Esophagus squamous epithelium (tissue), 5 donors: ENCODE measurements around the gene FRMD4A. TPM values are rescaled to one million over a fixed set of nuclear protein-coding genes. Genes with fewer than 3 reads are reported as not detected.

Experiments used
- DNase-seq: peaks from one replicate; lab custom pipeline; 2025; lab: John Stamatoyannopoulos, UW
- H3K27ac ChIP-seq, 4 donors: fragments of 200-600 bp; sonication (generic); one replicate each; pipeline ENCODE4 v1.5.1; 2016 to 2019; ENCODE audit warnings: mild to moderate bottlenecking in 1 of 4
- H3K27me3 ChIP-seq, 4 donors: fragments of 200-600 bp; sonication (generic); 1 replicate in 3 of 4; 2 replicates in 1 of 4; pipeline versions ENCODE4 v1.5.1 to v1.6.0; 2017 to 2021; ENCODE audit warnings: antibody characterized with exemption in 1 of 4
- H3K36me3 ChIP-seq, 3 donors: fragments of 200-600 bp; sonication (generic); one replicate each; pipeline ENCODE4 v1.5.1; 2016 to 2019
- H3K4me1 ChIP-seq, 3 donors: fragments of 200-600 bp; sonication (generic); one replicate each; pipeline ENCODE4 v1.5.1; 2017 to 2019
- H3K4me3 ChIP-seq, 4 donors: fragments of 200-600 bp; sonication (generic); 1 replicate in 3 of 4; 2 replicates in 1 of 4; pipeline ENCODE4 v1.5.1; 2016 to 2019; ENCODE audit warnings: mild to moderate bottlenecking in 2 of 4, moderate library complexity in 1 of 4
- H3K9me3 ChIP-seq, 3 donors: fragments of 200-600 bp; sonication (generic); one replicate each; pipeline ENCODE4 v1.5.1; 2016 to 2019
- CTCF ChIP-seq, 6 experiments: fragments of 450-650 bp in 4 of 6; fragments of 200-600 bp in 2 of 6; sonication (generic) in 2 of 6; IDR thresholded peaks; one replicate each; pipeline ENCODE4 v1.5.1; 2016 to 2019; ENCODE audit warnings: antibody characterized with exemption in 6 of 6, mild to moderate bottlenecking in 4 of 6, moderate library complexity in 4 of 6
- POLR2A ChIP-seq, 4 donors: fragments of 450-650 bp; IDR thresholded peaks; one replicate each; pipeline ENCODE4 v1.6.1; 2017; ENCODE audit warnings: antibody characterized with exemption in 4 of 4, mild to moderate bottlenecking in 4 of 4, moderate library complexity in 3 of 4
- WGBS, 2 donors: methylation state at CpG; one replicate each; pipeline ENCODE4 v1.1.5; 2018; 5-methylcytosine and 5-hydroxymethylcytosine counted together
- intact Hi-C: fragments of 100-400 bp; cut with DNase I; formaldehyde crosslinking; loops from one replicate; pipeline ENCODE4 v1.15.0; 2022
- total RNA-seq, 4 donors: library from RNA; depleted of rRNA; stranded (reverse); fragments of >200 nt; gene quantifications; one replicate each; pipeline ENCODE4 v1.1.0, GENCODE V29; 2016
- donor health status: DM: yes; HTN: yes; CAD: no.

The FRMD4A gene
- total RNA-seq, 4 donors from 2014 or later: 7.3 to 15.3 (median 8.6) TPM

DNA sequence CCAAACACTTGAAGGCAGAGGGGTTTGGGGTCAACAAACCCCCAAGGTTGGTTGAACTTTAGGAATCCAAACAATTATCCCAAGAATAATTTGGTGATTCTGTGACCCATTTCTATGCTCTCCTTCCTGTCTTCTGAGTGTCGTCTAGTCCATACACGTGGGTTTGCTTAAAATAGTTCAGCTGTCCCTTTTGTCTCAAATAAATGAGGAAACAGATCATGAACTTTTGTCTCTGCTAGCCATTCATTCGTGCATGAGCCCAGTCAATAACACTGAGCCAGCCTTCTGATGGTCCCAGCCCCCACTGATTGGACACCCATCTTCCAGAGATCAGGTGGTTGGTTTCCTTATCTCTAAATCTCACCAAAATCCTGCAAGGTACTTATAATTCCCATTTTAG is 488.6 kb downstream of the FRMD4A start:
- WGBS, 2 donors: 37 to 56% methylated on average over 3 of the region's 3 CpGs
- no peak overlapping the region for H3K4me3 ChIP-seq
- intact Hi-C loops: no loop called here
- peaks cover 0 to under 1% (median 0%) of the 10 kb centered on the region in 4 donors for H3K27me3 ChIP-seq
- TF ChIP-seq CTCF (IDR thresholded peaks at IDR 0.05) (no peak), POLR2A (IDR thresholded peaks at IDR 0.05) (no peak)
- DNase-seq: no peak
- H3K9me3 ChIP-seq: peaks cover 0 to 7% (median 0%) of the 10 kb centered on the region in 3 donors
- H3K36me3 ChIP-seq: no peaks in the 10 kb centered on the region
- H3K27ac ChIP-seq: no peak overlapping the region
- H3K4me1 ChIP-seq: peaks cover 0 to 25% (median 18%) of the 10 kb centered on the region in 3 donors

- H3K4me3 ChIP-seq: no peak overlapping the region
- intact Hi-C loops: no loop called here
- no peaks in the 10 kb centered on the region for H3K27me3 ChIP-seq
- H3K4me1 ChIP-seq: peaks cover 0 to 45% (median 21%) of the 10 kb centered on the region in 3 donors
- H3K36me3 ChIP-seq: no peaks in the 10 kb centered on the region
- no peak for TF ChIP-seq POLR2A (IDR thresholded peaks at IDR 0.05)
- TF ChIP-seq CTCF (IDR thresholded peaks at IDR 0.05): no peak
- WGBS, 2 donors: 79 to 84% methylated on average over 3 of the region's 3 CpGs
- no peak for DNase-seq
- H3K27ac ChIP-seq: peak overlapping the region in 2 of 4 donors; percentile 18 to 42
- peaks cover 0 to 7% (median 0%) of the 10 kb centered on the region in 3 donors for H3K9me3 ChIP-seq
These were observed 490.7 kb downstream of the FRMD4A start for GRCh38 chr10:13840036-13840435.

DNA sequence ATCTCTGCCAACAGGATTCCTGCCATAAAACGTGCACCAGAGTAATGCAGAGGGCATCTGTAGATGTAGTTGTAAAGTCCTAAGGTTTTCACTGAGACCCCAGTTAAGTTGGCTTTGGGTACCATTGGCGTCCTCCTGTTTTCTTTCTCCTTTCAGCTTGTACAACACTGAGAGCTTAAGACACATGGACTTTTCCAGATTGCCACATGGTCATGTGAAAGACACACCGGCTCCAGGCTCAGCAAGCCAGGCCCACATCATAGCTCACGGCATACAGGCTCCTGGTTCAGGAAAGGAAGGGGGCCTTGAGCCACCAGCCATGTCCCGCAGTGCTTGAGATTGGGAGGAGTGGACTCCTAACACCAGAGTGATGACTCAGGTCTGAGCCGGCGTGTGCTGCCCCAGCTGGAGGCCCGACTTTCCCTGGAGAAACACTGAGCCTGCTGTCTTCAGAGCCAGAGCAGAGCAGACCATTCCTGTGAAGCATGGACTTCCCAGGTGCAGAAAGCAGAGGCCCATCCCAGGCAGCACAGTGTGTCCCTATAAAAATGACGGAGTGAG is 491.2 kb downstream of the FRMD4A start:
- no peaks in the 10 kb centered on the region for H3K27me3 ChIP-seq
- peaks cover 0 to 7% (median 0%) of the 10 kb centered on the region in 3 donors for H3K9me3 ChIP-seq
- peak overlapping the region in 2 of 4 donors; percentile 18 to 42 for H3K27ac ChIP-seq
- WGBS, 2 donors: 85 to 88% methylated on average over 2 to 4 of the region's 9 CpGs
- intact Hi-C loops: no loop called here
- no peaks in the 10 kb centered on the region for H3K36me3 ChIP-seq
- DNase-seq: no peak
- H3K4me1 ChIP-seq: peaks cover 1 to 50% (median 26%) of the 10 kb centered on the region in 3 donors
- TF ChIP-seq CTCF (IDR thresholded peaks at IDR 0.05): no peak
- TF ChIP-seq POLR2A (IDR thresholded peaks at IDR 0.05): no peak
- no peak overlapping the region for H3K4me3 ChIP-seq

- TF ChIP-seq POLR2A (IDR thresholded peaks at IDR 0.05) (no peak), CTCF (IDR thresholded peaks at IDR 0.05) (no peak)
- H3K27ac ChIP-seq: peak overlapping the region in 1 of 4 donors; percentile 42
- intact Hi-C loops: no loop called here
- H3K9me3 ChIP-seq: peaks cover 0 to 7% (median 0%) of the 10 kb centered on the region in 3 donors
- H3K36me3 ChIP-seq: no peaks in the 10 kb centered on the region
- peaks cover 6 to 55% (median 26%) of the 10 kb centered on the region in 3 donors for H3K4me1 ChIP-seq
- no peak for DNase-seq
- H3K27me3 ChIP-seq: no peaks in the 10 kb centered on the region
- H3K4me3 ChIP-seq: no peak overlapping the region
These were observed 491.7 kb downstream of the FRMD4A start for GRCh38 chr10:13839030-13839429.

DNA sequence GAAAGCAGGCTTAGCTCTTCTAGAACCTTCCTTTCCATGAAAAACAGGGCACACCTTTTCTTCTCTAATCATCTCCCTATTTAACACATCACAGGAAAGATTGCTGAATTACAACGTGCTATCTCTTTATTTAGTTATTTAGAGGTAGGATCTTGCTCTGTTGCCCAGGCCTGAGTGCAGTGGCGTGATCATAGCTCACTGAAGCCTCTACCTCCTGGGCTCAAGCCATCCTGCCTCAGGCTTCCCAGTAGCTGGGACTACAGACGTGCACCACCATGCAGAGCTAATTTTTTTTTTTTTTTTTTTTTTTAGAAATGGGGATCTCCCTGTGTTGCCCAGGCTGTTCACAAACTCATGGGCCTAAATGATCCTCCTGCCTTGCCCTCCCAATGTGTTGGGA is 492.8 kb downstream of the FRMD4A start:
- Histone ChIP-seq H3K27ac (peak overlapping the region in 2 of 4 donors; percentile 21 to 79), H3K9me3 (peaks cover 0 to 7% (median 0%) of the 10 kb centered on the region in 3 donors), H3K4me1 (peaks cover 10 to 55% (median 26%) of the 10 kb centered on the region in 3 donors), H3K4me3 (no peak overlapping the region), H3K27me3 (no peaks in the 10 kb centered on the region), H3K36me3 (no peaks in the 10 kb centered on the region)
- intact Hi-C loops: no loop called here
- no peak for DNase-seq
- 56 to 57% methylated on average over 3 of the region's 3 CpGs for WGBS, 2 donors
- no peak for TF ChIP-seq CTCF (IDR thresholded peaks at IDR 0.05)
- no peak for TF ChIP-seq POLR2A (IDR thresholded peaks at IDR 0.05)
